Testis (tissue), 3 donors: ENCODE results near the gene RBM17. TPM values are rescaled to one million over a fixed set of nuclear protein-coding genes. Genes with fewer than 3 reads are reported as not detected.

Experiments used
- DNase-seq: peaks from one replicate; pipeline ENCODE4 v3.0.0-alpha.2; 2019
- H3K27ac ChIP-seq, 2 donors: fragments of 200-600 bp; sonication (generic); one replicate each; pipeline ENCODE4 v1.5.1; 2019
- H3K27me3 ChIP-seq: fragments of 200-600 bp; sonication (generic); one replicate; pipeline ENCODE4 v1.5.1; 2019
- H3K36me3 ChIP-seq: fragments of 200-600 bp; sonication (generic); one replicate; pipeline ENCODE4 v1.5.1; 2017; ENCODE audit warnings: low read depth; ENCODE audit errors: missing control alignments
- H3K4me1 ChIP-seq: fragments of 200-600 bp; sonication (generic); one replicate; pipeline ENCODE4 v1.5.1; 2019
- H3K4me3 ChIP-seq, 2 donors: fragments of 200-600 bp; sonication (generic); one replicate each; pipeline ENCODE4 v1.5.1; 2017 to 2019
- H3K9me3 ChIP-seq: fragments of 200-600 bp; sonication (generic); one replicate; pipeline ENCODE4 v1.5.1; 2017
- POLR2A ChIP-seq: fragments of 450-650 bp; IDR thresholded peaks from one replicate; pipeline ENCODE4 v1.6.1; 2017; ENCODE audit warnings: antibody characterized with exemption, mild to moderate bottlenecking, moderate library complexity
- WGBS, 2 donors: methylation state at CpG; one replicate each; pipeline ENCODE4 v1.1.5; 2018; 5-methylcytosine and 5-hydroxymethylcytosine counted together
- intact Hi-C: fragments of 100-400 bp; cut with DNase I; formaldehyde crosslinking; loops from one replicate; pipeline ENCODE4 v1.15.1; 2023; ENCODE audit warnings: low total_unique reads
- polyA plus RNA-seq: library from polyadenylated mRNA; stranded (reverse); fragments of 350-450 nt; fragmentation: Illumina TruSeq; extraction: RNeasy Lipid Tissue Mini Kit (QIAGEN cat#74804); gene quantifications from one replicate; pipeline ENCODE4 v1.2.3, GENCODE V29; 2014; ENCODE audit warnings: low read depth, low replicate concordance; ENCODE audit not compliant: insufficient read depth
- total RNA-seq, 2 donors: library from RNA; depleted of rRNA; stranded (reverse); fragments of >200 nt; gene quantifications; one replicate each; pipeline ENCODE4 v1.2.3, GENCODE V29; 2016
- TF ChIP-seq, protein P1 (sequence below), 3 experiments: fragments of 450-650 bp in 2 of 3; fragments of 200-600 bp in 1 of 3; sonication (generic) in 1 of 3; IDR thresholded peaks; one replicate each; pipeline ENCODE4 v1.5.1; 2016 to 2019; ENCODE audit warnings: antibody characterized with exemption in 3 of 3, mild to moderate bottlenecking in 2 of 3, moderate library complexity in 1 of 3

Gene RBM17
- total and polyA plus RNA-seq, 3 donors from 2014 or later, result 114 to 145 (median 121) TPM

- TF ChIP-seq, protein P1, sequence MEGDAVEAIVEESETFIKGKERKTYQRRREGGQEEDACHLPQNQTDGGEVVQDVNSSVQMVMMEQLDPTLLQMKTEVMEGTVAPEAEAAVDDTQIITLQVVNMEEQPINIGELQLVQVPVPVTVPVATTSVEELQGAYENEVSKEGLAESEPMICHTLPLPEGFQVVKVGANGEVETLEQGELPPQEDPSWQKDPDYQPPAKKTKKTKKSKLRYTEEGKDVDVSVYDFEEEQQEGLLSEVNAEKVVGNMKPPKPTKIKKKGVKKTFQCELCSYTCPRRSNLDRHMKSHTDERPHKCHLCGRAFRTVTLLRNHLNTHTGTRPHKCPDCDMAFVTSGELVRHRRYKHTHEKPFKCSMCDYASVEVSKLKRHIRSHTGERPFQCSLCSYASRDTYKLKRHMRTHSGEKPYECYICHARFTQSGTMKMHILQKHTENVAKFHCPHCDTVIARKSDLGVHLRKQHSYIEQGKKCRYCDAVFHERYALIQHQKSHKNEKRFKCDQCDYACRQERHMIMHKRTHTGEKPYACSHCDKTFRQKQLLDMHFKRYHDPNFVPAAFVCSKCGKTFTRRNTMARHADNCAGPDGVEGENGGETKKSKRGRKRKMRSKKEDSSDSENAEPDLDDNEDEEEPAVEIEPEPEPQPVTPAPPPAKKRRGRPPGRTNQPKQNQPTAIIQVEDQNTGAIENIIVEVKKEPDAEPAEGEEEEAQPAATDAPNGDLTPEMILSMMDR (IDR thresholded peaks at IDR 0.05), result no peak
- TF ChIP-seq POLR2A, result no peak
- H3K4me1 ChIP-seq, result peaks cover 24% of the 10 kb centered on the region
- no peaks in the 10 kb centered on the region for H3K27me3 ChIP-seq
- H3K27ac ChIP-seq, result peak overlapping the region in 1 of 2 donors; percentile 81
- WGBS, 2 donors, result 36 to 49% methylated on average over 22 of the region's 22 CpGs
- H3K9me3 ChIP-seq, result no peaks in the 10 kb centered on the region
- peak overlapping the region; percentile 76 to 92 for H3K4me3 ChIP-seq
- no peaks in the 10 kb centered on the region for H3K36me3 ChIP-seq
- intact Hi-C loops, result loop anchor here (5.0 kb wide), 1 partner anchor 39 kb away; no protein-coding TSS in a partner anchor
- peak; percentile 73 for DNase-seq
Measured at GRCh38 chr10:6146013-6146785, 57.4 kb downstream of the RBM17 start.

- Histone ChIP-seq H3K36me3 (no peaks in the 10 kb centered on the region), H3K9me3 (no peaks in the 10 kb centered on the region), H3K4me1 (peaks cover 29% of the 10 kb centered on the region), H3K27me3 (no peaks in the 10 kb centered on the region), H3K27ac (no peak overlapping the region), H3K4me3 (no peak overlapping the region)
- WGBS, 2 donors, result 73 to 77% methylated on average over 11 of the region's 11 CpGs
- TF ChIP-seq, protein P1 (IDR thresholded peaks at IDR 0.05), result no peak
- no peak for TF ChIP-seq POLR2A
- DNase-seq, result no peak
- intact Hi-C loops, result loop anchor here (5.0 kb wide), 1 partner anchor 40 kb away; no protein-coding TSS in a partner anchor
Measured at GRCh38 chr10:6146921-6147320, 58.1 kb downstream of the RBM17 start.

DNA sequence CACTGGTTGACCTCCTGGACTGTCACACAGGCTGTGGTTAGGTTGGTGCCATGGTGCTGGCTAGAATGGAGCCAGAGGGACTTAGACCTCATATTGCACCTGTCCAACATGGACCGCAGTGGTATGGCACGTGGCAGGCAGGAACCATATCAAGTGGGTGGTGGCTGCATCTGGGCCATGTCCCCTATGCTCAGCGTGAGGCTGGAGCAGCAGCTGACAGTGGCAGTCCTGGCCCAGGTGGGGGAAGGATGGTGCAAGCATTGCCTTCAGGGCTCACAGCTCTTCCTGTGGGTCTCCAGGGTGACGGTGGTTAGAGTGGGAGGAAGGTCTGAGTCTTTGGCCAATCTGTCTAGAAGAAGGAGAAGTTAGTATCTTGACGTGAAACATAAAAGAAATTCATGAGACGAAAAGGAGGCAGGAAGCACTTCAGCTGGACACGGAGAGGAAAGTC lies 59.4 kb downstream of the RBM17 start:
- TF ChIP-seq POLR2A, result no peak
- TF ChIP-seq, protein P1 (IDR thresholded peaks at IDR 0.05), result no peak
- DNase-seq, result no peak
- intact Hi-C loops, result loop anchor here (5.0 kb wide), 1 partner anchor 41 kb away; no protein-coding TSS in a partner anchor
- H3K9me3 ChIP-seq, result no peaks in the 10 kb centered on the region
- H3K36me3 ChIP-seq, result no peaks in the 10 kb centered on the region
- no peaks in the 10 kb centered on the region for H3K27me3 ChIP-seq
- 82 to 84% methylated on average over 7 of the region's 7 CpGs for WGBS, 2 donors
- no peak overlapping the region for H3K27ac ChIP-seq
- H3K4me3 ChIP-seq, result no peak overlapping the region
- peaks cover 29% of the 10 kb centered on the region for H3K4me1 ChIP-seq

- Histone ChIP-seq H3K36me3 (no peaks in the 10 kb centered on the region), H3K4me3 (no peak overlapping the region), H3K9me3 (no peaks in the 10 kb centered on the region), H3K27ac (no peak overlapping the region), H3K4me1 (peaks cover 28% of the 10 kb centered on the region), H3K27me3 (no peaks in the 10 kb centered on the region)
- WGBS, 2 donors, result 87 to 90% methylated on average over 6 of the region's 6 CpGs
- intact Hi-C loops, result loop anchor here (5.0 kb wide), 1 partner anchor 42 kb away; no protein-coding TSS in a partner anchor
- no peak for DNase-seq
- no peak for TF ChIP-seq POLR2A
- TF ChIP-seq, protein P1 (IDR thresholded peaks at IDR 0.05), result no peak
Measured at GRCh38 chr10:6148908-6149307, 60.1 kb downstream of the RBM17 start.
